Epidermal melanocyte (primary cell): Measurements from ENCODE around the gene PSEN2.
"Not testable (repeated sequence)": the region's sequence is repeated elsewhere in the genome, so short reads cannot be mapped to it uniquely, and the experiment has no call there.

Experiments
- DNase-seq: peaks from one replicate; pipeline ENCODE4 v3.0.0; 2011; ENCODE audit warnings: low spot score; ENCODE audit not compliant: insufficient read length

The PSEN2 gene

GRCh38 chr1:226916497-226916896 is 46.1 kb downstream of the PSEN2 start:
- no peak for DNase-seq

GRCh38 chr1:226919587-226919986 is 49.2 kb downstream of the PSEN2 start:
- no peak for DNase-seq

GRCh38 chr1:226919995-226920394 is 49.6 kb downstream of the PSEN2 start:
- no peak for DNase-seq

- DNase-seq: no peak
These were observed 50.1 kb downstream of the PSEN2 start for GRCh38 chr1:226920446-226920894.

GRCh38 chr1:226921504-226921903 is 51.1 kb downstream of the PSEN2 start:
- no peak for DNase-seq

- DNase-seq: not testable (repeated sequence)
These were observed 59.1 kb downstream of the PSEN2 start for GRCh38 chr1:226929260-226930111.

GRCh38 chr1:226934483-226935237 is 64.2 kb downstream of the PSEN2 start:
- no peak for DNase-seq

GRCh38 chr1:226937940-226938725 is 67.7 kb downstream of the PSEN2 start:
- DNase-seq: no peak

- no peak for DNase-seq
These were observed 68.6 kb downstream of the PSEN2 start for GRCh38 chr1:226938903-226939437.

GRCh38 chr1:226939438-226940028 is 69.1 kb downstream of the PSEN2 start:
- DNase-seq: no peak

- DNase-seq: peak; percentile 92
These were observed 69.8 kb downstream of the PSEN2 start, which contains the start of gene COQ8A for GRCh38 chr1:226940029-226940805. Gene COQ8A (plus strand): TSS chr1:226940294. CDS start chr1:226961386, 21,092 bp downstream.

GRCh38 chr1:226940806-226941067 is 70.3 kb downstream of the PSEN2 start:
- DNase-seq: no peak

- DNase-seq: no peak
These were observed 72.0 kb downstream of the PSEN2 start for GRCh38 chr1:226942392-226942791.

- DNase-seq: no peak
These were observed 72.7 kb downstream of the PSEN2 start for GRCh38 chr1:226943156-226943555.

GRCh38 chr1:226943927-226944326 is 73.5 kb downstream of the PSEN2 start:
- no peak for DNase-seq

GRCh38 chr1:226945106-226945857 is 74.9 kb downstream of the PSEN2 start:
- DNase-seq: no peak
